Measurements from ENCODE around the gene NAA25.

Gene NAA25

GRCh38 chr12:112108202-112109079 is at the start of gene NAA25:
Gene NAA25 (minus strand): TSS chr12:112108783. CDS start chr12:112108773, 10 bp downstream.
- peak; percentile 92 for DNase-seq

- no peak for DNase-seq
Measured at GRCh38 chr12:112153893-112154219, 45.3 kb upstream of the NAA25 start.

GRCh38 chr12:112153181-112153892 is 44.8 kb upstream of the NAA25 start:
- DNase-seq = no peak

GRCh38 chr12:112151766-112152541 is 43.4 kb upstream of the NAA25 start:
- DNase-seq = no peak

- DNase-seq = no peak
Measured at GRCh38 chr12:112149596-112149995, 41.0 kb upstream of the NAA25 start.

- no peak for DNase-seq
Measured at GRCh38 chr12:112148031-112148513, 39.5 kb upstream of the NAA25 start.

- DNase-seq = no peak
Measured at GRCh38 chr12:112146123-112146522, 37.5 kb upstream of the NAA25 start.

GRCh38 chr12:112140728-112141127 is 32.1 kb upstream of the NAA25 start:
- no peak for DNase-seq

GRCh38 chr12:112134731-112135130 is 26.1 kb upstream of the NAA25 start:
- no peak for DNase-seq

- no peak for DNase-seq
Measured at GRCh38 chr12:112133418-112133817, 24.8 kb upstream of the NAA25 start.

- DNase-seq = no peak
Measured at GRCh38 chr12:112131686-112132085, 23.1 kb upstream of the NAA25 start.

- DNase-seq = no peak
Measured at GRCh38 chr12:112130441-112130998, 21.9 kb upstream of the NAA25 start.

GRCh38 chr12:112126911-112127310 is 18.3 kb upstream of the NAA25 start:
- no peak for DNase-seq

- peak; percentile 6 for DNase-seq
Measured at GRCh38 chr12:112126000-112126438, 17.4 kb upstream of the NAA25 start.

GRCh38 chr12:112125250-112125999 is 16.8 kb upstream of the NAA25 start, which contains the start of gene TRAFD1:
Gene TRAFD1 (plus strand): TSS chr12:112125560. CDS start chr12:112130523, 4,963 bp downstream.
- DNase-seq = peak; percentile 99

- DNase-seq = no peak
Measured at GRCh38 chr12:112124918-112125249, 16.3 kb upstream of the NAA25 start.

- DNase-seq = no peak
Measured at GRCh38 chr12:112122823-112123690, 14.5 kb upstream of the NAA25 start.

GRCh38 chr12:112121780-112122565 is 13.4 kb upstream of the NAA25 start:
- DNase-seq = no peak

- no peak for DNase-seq
Measured at GRCh38 chr12:112117685-112118084, 9.1 kb upstream of the NAA25 start.

All from CD4-positive, alpha-beta T cell treated with Interleukin-6 for 4 hours (primary cell).